Stimulated activated CD8-positive, alpha-beta memory T cell treated with anti-CD3 and anti-CD28 coated beads, Interleukin-7, amount 100 ng/mL, for 48 hours (primary cell): Measurements from ENCODE around the gene ATF5.
A peak's percentile ranks its signal among the peaks of the same experiment; 100 is the strongest.

Source experiments
- DNase-seq, 2 donors: peaks; one replicate each; pipeline ENCODE4 v3.0.0-alpha.2; 2020; ENCODE audit warnings: low read depth in 1 of 2; ENCODE audit errors: extremely low read depth in 1 of 2

ATF5 gene

GRCh38 chr19:49894011-49894664 lies 34.9 kb upstream of the ATF5 start:
- DNase-seq, result peak in 1 of 2 donors; percentile 37

- DNase-seq, result peak in 1 of 2 donors; percentile 73
Measured at GRCh38 chr19:49894879-49895565, 34.0 kb upstream of the ATF5 start.

- peak in 1 of 2 donors; percentile 64 for DNase-seq
Measured at GRCh38 chr19:49895566-49896297, 33.3 kb upstream of the ATF5 start.

GRCh38 chr19:49896863-49897621 lies 32.0 kb upstream of the ATF5 start, which contains the start of gene IL4I1:
Gene IL4I1 (minus strand): TSS chr19:49896887. CDS start chr19:49896160, 727 bp downstream.
- peak; percentile 40 to 70 for DNase-seq

GRCh38 chr19:49904136-49904535 lies 24.9 kb upstream of the ATF5 start:
- no peak for DNase-seq

- no peak for DNase-seq
Measured at GRCh38 chr19:49906879-49907564, 22.0 kb upstream of the ATF5 start.

GRCh38 chr19:49907745-49908446 lies 21.1 kb upstream of the ATF5 start:
- DNase-seq, result no peak

- no peak for DNase-seq
Measured at GRCh38 chr19:49908480-49909420, 20.3 kb upstream of the ATF5 start.

GRCh38 chr19:49910179-49910578 lies 18.8 kb upstream of the ATF5 start:
- no peak for DNase-seq

- peak in 1 of 2 donors; percentile 42 for DNase-seq
Measured at GRCh38 chr19:49911381-49912145, 17.4 kb upstream of the ATF5 start.

GRCh38 chr19:49912965-49913685 lies 15.9 kb upstream of the ATF5 start:
- no peak for DNase-seq

GRCh38 chr19:49913720-49914119 lies 15.3 kb upstream of the ATF5 start:
- no peak for DNase-seq

GRCh38 chr19:49915271-49915670 lies 13.7 kb upstream of the ATF5 start:
- DNase-seq, result no peak

- no peak for DNase-seq
Measured at GRCh38 chr19:49916839-49917733, 11.9 kb upstream of the ATF5 start.

- DNase-seq, result no peak
Measured at GRCh38 chr19:49918089-49918488, 10.9 kb upstream of the ATF5 start.

GRCh38 chr19:49920624-49921363 lies 8.2 kb upstream of the ATF5 start:
- DNase-seq, result no peak
